K562 (cell line): ENCODE data around the gene MPHOSPH9. TPM values are rescaled to one million over a fixed set of nuclear protein-coding genes. Genes with fewer than 3 reads are reported as not detected.

Experiments used
- ATAC-seq: fragments of 200-7000 bp; cut with Tn5 transposase; 3 replicates; pipeline ENCODE4 v1.9.1; 2020; ENCODE audit warnings: moderate library complexity
- BruUV-seq: library from RNA; stranded (reverse); fragments of 400-500 nt; replicated peaks from 2 replicates; lab custom pipeline; 2021; lab: Mats Ljungman, UMichigan
- CTCF ChIA-PET: fragments of 300-600 bp; formaldehyde crosslinking; extraction: SDS; loops from one replicate; lab custom pipeline; 2021; ENCODE audit warnings: low intra/inter-chr PET ratio; lab: Yijun Ruan, JAX
- POLR2A ChIA-PET: fragments of 300-600, 350-650 bp; sonication (Branson Sonifier 250); formaldehyde crosslinking; extraction: SDS; loops from one replicate; lab custom pipeline; 2021; ENCODE audit warnings: antibody characterized with exemption, inconsistent platforms; lab: Yijun Ruan, JAX
- DNase-seq, 4 experiments: peaks; one replicate each; pipeline versions ENCODE4 v3.0.0 to v3.0.0-alpha.2; 2011 to 2018; ENCODE audit warnings: low spot score in 3 of 4, mixed read lengths in 3 of 4; ENCODE audit errors: extremely low read depth in 1 of 4
- FAIRE-seq: peaks from 2 replicates; lab custom pipeline; 2011; peaks lifted over from hg19 to GRCh38; lab: Jason Lieb, UNC
- H2AFZ ChIP-seq: 2 replicates; pipeline ENCODE4 v1.6.0; 2011; ENCODE audit warnings: low read depth, low read length, control low read depth, inconsistent platforms
- H3K27ac ChIP-seq: fragments of 200-600 bp; 3 replicates; pipeline ENCODE4 v1.8.0; 2011; ENCODE audit warnings: low read depth, mild to moderate bottlenecking, control low read depth, inconsistent platforms, low read length, moderate library complexity, mixed read lengths; ENCODE audit errors: extremely low read depth
- H3K27me3 ChIP-seq, 2 experiments: fragments of 300-600 bp in 1 of 2; 2 replicates in 1 of 2; 3 replicates in 1 of 2; pipeline versions ENCODE4 v1.6.0 to v1.8.0; 2011; ENCODE audit warnings: inconsistent platforms in 2 of 2, low read length in 2 of 2, mild to moderate bottlenecking in 1 of 2, mixed read lengths in 1 of 2, moderate library complexity in 1 of 2; ENCODE audit not compliant: control insufficient read depth in 2 of 2, insufficient read depth in 2 of 2
- H3K36me3 ChIP-seq: fragments of 300-600 bp; 3 replicates; pipeline ENCODE4 v1.8.0; 2011; ENCODE audit warnings: mild to moderate bottlenecking, low read length, inconsistent platforms; ENCODE audit not compliant: control insufficient read depth, insufficient read depth
- H3K4me1 ChIP-seq, 2 experiments: fragments of 200-600 bp in 1 of 2; replicated peaks in 1 of 2; 2 replicates in 1 of 2; 3 replicates in 1 of 2; pipeline versions ENCODE4 v1.5.1 to v1.8.0; 2011; ENCODE audit warnings: inconsistent platforms in 2 of 2, low read length in 2 of 2, mild to moderate bottlenecking in 1 of 2, mixed read lengths in 1 of 2, moderate library complexity in 1 of 2; ENCODE audit not compliant: control insufficient read depth in 2 of 2, insufficient read depth in 2 of 2
- H3K4me2 ChIP-seq: 2 replicates; pipeline ENCODE4 v1.6.1; 2011; ENCODE audit warnings: low read length, control low read depth, inconsistent platforms, mixed read lengths; ENCODE audit not compliant: insufficient read depth
- H3K4me3 ChIP-seq: fragments of 200-600 bp; sonication (generic), shearing (Covaris generic); 2 replicates; pipeline ENCODE4 v1.5.1; 2016; ENCODE audit warnings: control low read depth, inconsistent platforms
- H3K79me2 ChIP-seq: fragments of 200-600 bp; 3 replicates; pipeline ENCODE4 v1.8.0; 2011; ENCODE audit warnings: low read length, inconsistent platforms; ENCODE audit not compliant: control insufficient read depth, insufficient read depth
- H3K9ac ChIP-seq, 2 experiments: 2 replicates each; pipeline versions ENCODE4 v1.6.0 to v1.6.1; 2011; ENCODE audit warnings: low read depth in 2 of 2, low read length in 2 of 2, control low read depth in 1 of 2, inconsistent platforms in 1 of 2, mild to moderate bottlenecking in 1 of 2, mixed read lengths in 1 of 2; ENCODE audit not compliant: insufficient read depth in 1 of 2
- H3K9me1 ChIP-seq: one replicate; pipeline ENCODE4 v1.6.0; 2011; ENCODE audit warnings: inconsistent platforms, mild to moderate bottlenecking, low read length, moderate library complexity; ENCODE audit not compliant: control insufficient read depth, insufficient read depth
- H3K9me3 ChIP-seq: replicated peaks from 2 replicates; pipeline ENCODE4 v1.5.1; 2011; ENCODE audit warnings: low read depth, low read length, inconsistent platforms; ENCODE audit not compliant: control insufficient read depth, insufficient read depth
- H4K20me1 ChIP-seq: replicated peaks from 2 replicates; pipeline ENCODE4 v1.6.1; 2011; ENCODE audit warnings: low read length, inconsistent platforms, mixed read lengths; ENCODE audit not compliant: control insufficient read depth, insufficient read depth
- GABPB2 ChIP-seq: fragments of 250-450 bp; sonication (Bioruptor Pico); conservative IDR thresholded peaks from 2 replicates; pipeline ENCODE4 v1.5.1; 2021; ENCODE audit warnings: mild to moderate bottlenecking
- PTTG1 ChIP-seq: fragments of 450-650 bp; IDR thresholded peaks from 2 replicates; pipeline ENCODE4 v1.6.1; 2016; ENCODE audit warnings: low read depth, mild to moderate bottlenecking, missing genetic modification characterization, missing compliant biosample characterization
- SRF ChIP-seq, 2 experiments: fragments of 250-450, 450-650 bp in 1 of 2; sonication (Bioruptor Pico) in 1 of 2; sonication (generic) in 1 of 2; formaldehyde crosslinking; IDR thresholded peaks; 2 replicates each; pipeline versions ENCODE4 v1.5.0 to v1.5.1; 2020 to 2022; ENCODE audit warnings: mild to moderate bottlenecking in 1 of 2, missing genetic modification reagents in 1 of 2
- WGBS: fragments of 100-300 bp; shearing (Covaris generic); methylation state at CpG from one replicate; pipeline ENCODE4 v1.1.6; 2016; ENCODE audit warnings: low coverage, mixed read lengths; ENCODE audit not compliant: insufficient coverage; ENCODE audit errors: missing lambda C conversion rate; 5-methylcytosine and 5-hydroxymethylcytosine counted together
- in situ Hi-C: fragments of 300-500 bp; cut with MboI; formaldehyde crosslinking; loops from 4 replicates; pipeline ENCODE4 v1.15.0; 2018; ENCODE audit warnings: inconsistent platforms, mixed read lengths
- intact Hi-C: fragments of 100-400 bp; cut with micrococcal nuclease; formaldehyde crosslinking; loops from 2 replicates; pipeline ENCODE4 v1.14.2; 2022
- polyA plus RNA-seq, 8 experiments: library from polyadenylated mRNA; depleted of rRNA in 4 of 8; stranded (reverse) in 5 of 8; unstranded in 3 of 8; fragments of >200 nt; fragmentation: Nextera tagmentation in 2 of 8; fragmentation: Illumina TruSeq in 1 of 8; extraction: Ambion mirVana in 2 of 8; extraction: Trizol in 1 of 8; gene quantifications; 2 replicates each; pipeline versions ENCODE4 v1.2.1 to v1.2.3, GENCODE V29; 2011 to 2014; ENCODE audit warnings: inconsistent platforms in 1 of 8, missing spikeins in 1 of 8
- total RNA-seq, 7 experiments: library from RNA; depleted of rRNA in 6 of 7; stranded (reverse); fragments of >200 nt in 6 of 7; fragmentation: Illumina TruSeq in 2 of 7; extraction: Trizol in 2 of 7; gene quantifications; 2 replicates each; pipeline versions ENCODE4 v1.2.1 to v1.2.3, GENCODE V29; 2011 to 2021; ENCODE audit warnings: low replicate concordance in 1 of 7
- TF ChIP-seq, protein P1 (sequence below), 2 experiments: fragments of 450-650 bp; IDR thresholded peaks; 2 replicates each; pipeline ENCODE4 v1.6.1; 2016

The MPHOSPH9 gene
- total and polyA plus RNA-seq, 9 of the 15 experiments (the other 6 are each of a cell fraction or from before 2014, with no cell fraction given): 14.2 to 103 (median 54.5) TPM

DNA sequence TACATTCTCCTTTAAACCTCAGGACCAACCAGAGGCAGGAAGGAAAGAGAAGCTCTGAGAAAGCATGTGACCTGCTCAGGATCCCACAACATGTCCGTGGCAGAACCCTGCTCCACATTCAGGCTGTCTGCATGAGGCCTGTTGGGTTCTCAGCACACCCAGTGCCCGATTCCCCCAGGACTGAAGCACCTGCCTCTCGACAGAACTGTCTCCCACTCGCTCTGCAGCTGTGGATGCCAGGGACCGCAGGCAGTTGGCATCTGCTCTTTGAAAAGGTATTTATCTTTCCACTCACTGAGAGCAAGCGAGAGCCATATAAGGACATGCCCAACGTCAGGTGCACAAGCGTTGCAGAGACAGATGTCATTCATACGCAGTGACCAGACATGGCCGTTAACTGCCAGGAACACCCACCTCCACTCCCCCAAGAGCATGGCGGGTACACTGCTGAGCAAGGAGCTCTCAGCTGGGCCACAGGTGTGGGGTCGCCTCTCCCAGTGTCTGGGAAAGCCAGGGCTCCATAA is 101.0 kb downstream of the MPHOSPH9 start:
- Histone ChIP-seq H3K9me3 (no peaks in the 10 kb centered on the region), H3K4me2 (no peak overlapping the region), H3K4me1 (peaks cover 3 to 11% of the 10 kb centered on the region in 2 experiments; a peak in 4 of 5 replicates), H3K36me3 (no peaks in the 10 kb centered on the region), H3K9me1 (no peaks in the 10 kb centered on the region), H3K4me3 (no peak overlapping the region), H3K27me3 (no peaks in the 10 kb centered on the region), H3K27ac (no peak overlapping the region), H2AFZ (peak overlapping the region; percentile 19; the same call in 1 of the 2 replicates), H3K79me2 (no peaks in the 10 kb centered on the region), H3K9ac (peak overlapping the region in 1 of 2 experiments; percentile 73; a peak in 1 of 4 replicates), H4K20me1 (peaks cover 5% of the 10 kb centered on the region; the same call in 1 of the 2 replicates)
- no peak for DNase-seq
- WGBS: 49% methylated on average over 12 of the region's 12 CpGs
- peak; percentile 50 for ATAC-seq
- in situ Hi-C loops: no loop called here
- BruUV-seq: no TSS peak
- TF ChIP-seq, protein P1, sequence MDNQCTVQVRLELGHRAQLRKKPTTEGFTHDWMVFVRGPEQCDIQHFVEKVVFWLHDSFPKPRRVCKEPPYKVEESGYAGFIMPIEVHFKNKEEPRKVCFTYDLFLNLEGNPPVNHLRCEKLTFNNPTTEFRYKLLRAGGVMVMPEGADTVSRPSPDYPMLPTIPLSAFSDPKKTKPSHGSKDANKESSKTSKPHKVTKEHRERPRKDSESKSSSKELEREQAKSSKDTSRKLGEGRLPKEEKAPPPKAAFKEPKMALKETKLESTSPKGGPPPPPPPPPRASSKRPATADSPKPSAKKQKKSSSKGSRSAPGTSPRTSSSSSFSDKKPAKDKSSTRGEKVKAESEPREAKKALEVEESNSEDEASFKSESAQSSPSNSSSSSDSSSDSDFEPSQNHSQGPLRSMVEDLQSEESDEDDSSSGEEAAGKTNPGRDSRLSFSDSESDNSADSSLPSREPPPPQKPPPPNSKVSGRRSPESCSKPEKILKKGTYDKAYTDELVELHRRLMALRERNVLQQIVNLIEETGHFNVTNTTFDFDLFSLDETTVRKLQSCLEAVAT (IDR thresholded peaks at IDR 0.05): no peak
- no peak for TF ChIP-seq PTTG1 (tag)
- TF ChIP-seq SRF (CRISPR knock-in tag; IDR thresholded peaks at IDR 0.05): peak in 1 of 2 experiments; percentile 60; a peak in 1 of 4 replicates
- no peak for TF ChIP-seq GABPB2 (CRISPR knock-in tag)
- ChIA-PET POLR2A (interaction anchor here (0.9 to 1.2 kb wide), 3 partner anchors 8 to 17 kb away, joined by 3 to 4 read pairs (median 3); no protein-coding TSS in a partner anchor), CTCF (no interaction called here)
- no peak for FAIRE-seq
- intact Hi-C loops: no loop called here
